Suprapubic skin (tissue), 4 donors: Measurements from ENCODE around the gene ATP5PO. TPM values are rescaled to one million over a fixed set of nuclear protein-coding genes. Genes with fewer than 3 reads are reported as not detected.

Experiments
- DNase-seq, 2 donors: peaks; one replicate each; pipeline ENCODE4 v3.0.0-alpha.2; 2019; ENCODE audit warnings: low spot score in 2 of 2
- H3K27ac ChIP-seq: fragments of 200-600 bp; sonication (generic); one replicate; pipeline ENCODE4 v1.5.1; 2019
- H3K27me3 ChIP-seq: fragments of 200-600 bp; sonication (generic); one replicate; pipeline ENCODE4 v1.5.1; 2019
- H3K36me3 ChIP-seq: fragments of 200-600 bp; sonication (generic); one replicate; pipeline ENCODE4 v1.5.1; 2019
- H3K4me1 ChIP-seq: fragments of 200-600 bp; sonication (generic); one replicate; pipeline ENCODE4 v1.5.1; 2019
- H3K4me3 ChIP-seq: fragments of 200-600 bp; sonication (generic); one replicate; pipeline ENCODE4 v1.5.1; 2019; ENCODE audit warnings: mild to moderate bottlenecking
- H3K9me3 ChIP-seq: fragments of 200-600 bp; sonication (generic); one replicate; pipeline ENCODE4 v1.5.1; 2019
- EP300 ChIP-seq: sonication (generic); formaldehyde crosslinking; IDR thresholded peaks from one replicate; pipeline ENCODE4 v1.6.1; 2017; ENCODE audit warnings: antibody characterized with exemption
- POLR2A ChIP-seq, 2 donors: fragments of 450-650 bp; IDR thresholded peaks; one replicate each; pipeline ENCODE4 v1.6.1; 2017; ENCODE audit warnings: antibody characterized with exemption in 2 of 2, mild to moderate bottlenecking in 2 of 2, moderate library complexity in 2 of 2
- POLR2AphosphoS5 ChIP-seq, 3 donors: sonication (generic); formaldehyde crosslinking; IDR thresholded peaks; one replicate each; pipeline ENCODE4 v1.6.1; 2017; ENCODE audit warnings: antibody characterized with exemption in 3 of 3
- WGBS: methylation state at CpG from one replicate; pipeline ENCODE4 v1.1.5; 2018; 5-methylcytosine and 5-hydroxymethylcytosine counted together
- total RNA-seq, 4 donors: library from RNA; depleted of rRNA; stranded (reverse); fragments of >200 nt; gene quantifications; one replicate each; pipeline ENCODE4 v1.1.0, GENCODE V29; 2016
- TF ChIP-seq, protein P1 (sequence below), 2 donors: fragments of 200-600 bp in 1 of 2; fragments of 450-650 bp in 1 of 2; sonication (generic) in 1 of 2; IDR thresholded peaks; one replicate each; pipeline ENCODE4 v1.5.1; 2016 to 2019; ENCODE audit warnings: antibody characterized with exemption in 2 of 2, mild to moderate bottlenecking in 1 of 2, moderate library complexity in 1 of 2

Gene ATP5PO
- total RNA-seq, 4 donors from 2014 or later, result 121 to 182 (median 159) TPM

DNA sequence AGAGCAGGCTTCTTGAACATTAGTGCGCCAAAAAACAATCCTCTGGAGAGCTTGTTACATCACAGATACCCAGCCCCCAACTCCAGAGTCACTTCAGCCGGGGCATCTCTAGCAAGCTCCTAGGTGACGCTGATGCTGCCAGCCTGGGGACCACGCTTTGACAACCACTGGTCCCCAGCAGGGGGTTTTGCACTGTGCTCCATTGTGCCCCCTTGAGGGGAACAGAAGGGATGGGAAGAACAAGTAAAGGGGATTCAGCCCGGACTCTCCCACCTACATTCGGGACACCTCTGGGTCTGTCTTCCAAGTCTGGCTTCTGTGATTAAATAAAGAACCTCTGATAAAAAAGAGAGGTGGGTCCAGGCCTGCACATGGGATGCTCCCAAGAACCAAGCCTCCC is 60.4 kb downstream of the ATP5PO start:
- no peaks in the 10 kb centered on the region for H3K27me3 ChIP-seq
- TF ChIP-seq EP300 (no peak), POLR2A (IDR thresholded peaks at IDR 0.05) (no peak), POLR2AphosphoS5 (IDR thresholded peaks at IDR 0.05) (no peak)

DNA sequence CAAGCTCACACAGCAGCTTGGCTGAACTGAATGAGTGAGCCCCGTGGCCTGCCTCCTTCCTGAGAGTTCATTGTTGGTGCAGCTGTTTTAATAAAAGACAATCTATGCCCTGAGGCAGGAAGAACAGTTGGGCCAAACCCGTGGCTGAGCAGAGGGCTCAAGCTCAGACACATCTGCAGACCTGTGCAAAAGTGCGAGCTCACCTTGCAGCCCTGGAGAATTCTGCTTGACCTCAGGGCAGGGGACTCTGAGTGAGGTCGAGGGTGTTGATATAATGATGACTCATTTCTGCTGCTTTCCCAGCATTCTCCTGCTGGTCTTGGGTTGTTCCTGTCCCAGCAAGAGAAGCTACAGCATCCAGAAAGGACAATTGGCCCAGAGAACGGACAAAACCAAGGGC is 61.0 kb downstream of the ATP5PO start:
- H3K27me3 ChIP-seq, result no peaks in the 10 kb centered on the region
- TF ChIP-seq POLR2AphosphoS5 (IDR thresholded peaks at IDR 0.05) (no peak), EP300 (no peak), POLR2A (IDR thresholded peaks at IDR 0.05) (no peak)
- TF ChIP-seq, protein P1, sequence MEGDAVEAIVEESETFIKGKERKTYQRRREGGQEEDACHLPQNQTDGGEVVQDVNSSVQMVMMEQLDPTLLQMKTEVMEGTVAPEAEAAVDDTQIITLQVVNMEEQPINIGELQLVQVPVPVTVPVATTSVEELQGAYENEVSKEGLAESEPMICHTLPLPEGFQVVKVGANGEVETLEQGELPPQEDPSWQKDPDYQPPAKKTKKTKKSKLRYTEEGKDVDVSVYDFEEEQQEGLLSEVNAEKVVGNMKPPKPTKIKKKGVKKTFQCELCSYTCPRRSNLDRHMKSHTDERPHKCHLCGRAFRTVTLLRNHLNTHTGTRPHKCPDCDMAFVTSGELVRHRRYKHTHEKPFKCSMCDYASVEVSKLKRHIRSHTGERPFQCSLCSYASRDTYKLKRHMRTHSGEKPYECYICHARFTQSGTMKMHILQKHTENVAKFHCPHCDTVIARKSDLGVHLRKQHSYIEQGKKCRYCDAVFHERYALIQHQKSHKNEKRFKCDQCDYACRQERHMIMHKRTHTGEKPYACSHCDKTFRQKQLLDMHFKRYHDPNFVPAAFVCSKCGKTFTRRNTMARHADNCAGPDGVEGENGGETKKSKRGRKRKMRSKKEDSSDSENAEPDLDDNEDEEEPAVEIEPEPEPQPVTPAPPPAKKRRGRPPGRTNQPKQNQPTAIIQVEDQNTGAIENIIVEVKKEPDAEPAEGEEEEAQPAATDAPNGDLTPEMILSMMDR (IDR thresholded peaks at IDR 0.05), result no peak
- H3K36me3 ChIP-seq, result no peaks in the 10 kb centered on the region
- H3K9me3 ChIP-seq, result no peaks in the 10 kb centered on the region
- no peak overlapping the region for H3K4me3 ChIP-seq
- H3K27ac ChIP-seq, result no peak overlapping the region
- H3K4me1 ChIP-seq, result peaks cover 16% of the 10 kb centered on the region
- DNase-seq, result no peak
- 27% methylated on average over 5 of the region's 5 CpGs for WGBS

More for the DNA sequence above, 60.4 kb downstream of the ATP5PO start:
- WGBS, result 97% methylated on average over 6 of the region's 6 CpGs
- DNase-seq, result no peak
- H3K4me1 ChIP-seq, result peaks cover 16% of the 10 kb centered on the region
- H3K4me3 ChIP-seq, result no peak overlapping the region
- H3K36me3 ChIP-seq, result no peaks in the 10 kb centered on the region
- no peak overlapping the region for H3K27ac ChIP-seq
- no peaks in the 10 kb centered on the region for H3K9me3 ChIP-seq

Other genes starting within 250 kb of the ATP5PO start
- gene MRPS6, start 157.8 kb upstream of the ATP5PO start, total RNA-seq, result 10 to 100 TPM; 39.3 to 56.7 (median 45.8) TPM
- gene SLC5A3, start 157.8 kb upstream of the ATP5PO start, total RNA-seq, result 10 to 100 TPM; 35.8 to 58.1 (median 48.5) TPM